Measurements from ENCODE around the gene SRSF5.

Gene SRSF5

GRCh38 chr14:69770559-69770958, 3.6 kb downstream of the SRSF5 start:
- DNase-seq (ENCODE audit: low read depth), result no peak

GRCh38 chr14:69771136-69771535, 4.2 kb downstream of the SRSF5 start:
- DNase-seq (ENCODE audit: low read depth), result no peak

- no peak for DNase-seq (ENCODE audit: low read depth)
Measured at GRCh38 chr14:69772082-69773017, 5.4 kb downstream of the SRSF5 start.

GRCh38 chr14:69773571-69774276, 6.8 kb downstream of the SRSF5 start:
- no peak for DNase-seq (ENCODE audit: low read depth)

GRCh38 chr14:69775012-69775411, 8.1 kb downstream of the SRSF5 start:
- DNase-seq (ENCODE audit: low read depth), result no peak

GRCh38 chr14:69776875-69777453, 10.0 kb downstream of the SRSF5 start:
- no peak for DNase-seq (ENCODE audit: low read depth)

GRCh38 chr14:69779088-69779487, 12.1 kb downstream of the SRSF5 start:
- no peak for DNase-seq (ENCODE audit: low read depth)

- DNase-seq (ENCODE audit: low read depth), result no peak
Measured at GRCh38 chr14:69780092-69780491, 13.2 kb downstream of the SRSF5 start.

GRCh38 chr14:69780952-69781351, 14.0 kb downstream of the SRSF5 start:
- DNase-seq (ENCODE audit: low read depth), result no peak

- no peak for DNase-seq (ENCODE audit: low read depth)
Measured at GRCh38 chr14:69784942-69785341, 18.0 kb downstream of the SRSF5 start.

- no peak for DNase-seq (ENCODE audit: low read depth)
Measured at GRCh38 chr14:69786603-69787002, 19.7 kb downstream of the SRSF5 start.

- DNase-seq (ENCODE audit: low read depth), result no peak
Measured at GRCh38 chr14:69789118-69789640, 22.2 kb downstream of the SRSF5 start.

- no peak for DNase-seq (ENCODE audit: low read depth)
Measured at GRCh38 chr14:69792887-69793421, 26.0 kb downstream of the SRSF5 start.

- no peak for DNase-seq (ENCODE audit: low read depth)
Measured at GRCh38 chr14:69794791-69795190, 27.8 kb downstream of the SRSF5 start.

GRCh38 chr14:69795691-69796090, 28.7 kb downstream of the SRSF5 start:
- DNase-seq (ENCODE audit: low read depth), result no peak

- DNase-seq (ENCODE audit: low read depth), result no peak
Measured at GRCh38 chr14:69796797-69797500, 30.0 kb downstream of the SRSF5 start, which contains the start of gene SLC10A1. SLC10A1 (minus strand) TSS chr14:69797241; CDS start chr14:69797155, 86 bp downstream.

GRCh38 chr14:69797573-69798338, 30.8 kb downstream of the SRSF5 start:
- no peak for DNase-seq (ENCODE audit: low read depth)

GRCh38 chr14:69798339-69798735, 31.4 kb downstream of the SRSF5 start:
- DNase-seq (ENCODE audit: low read depth), result no peak

GRCh38 chr14:69803753-69804152, 36.8 kb downstream of the SRSF5 start:
- no peak for DNase-seq (ENCODE audit: low read depth)

- no peak for DNase-seq (ENCODE audit: low read depth)
Measured at GRCh38 chr14:69804902-69805301, 38.0 kb downstream of the SRSF5 start.

GRCh38 chr14:69807192-69807591, 40.2 kb downstream of the SRSF5 start:
- no peak for DNase-seq (ENCODE audit: low read depth)

Data from non-pigmented ciliary epithelial cell (primary cell).